IPS-18a (cell line): ENCODE results near the gene MCOLN1.
"Not testable (repeated sequence)": the region's sequence is repeated elsewhere in the genome, so short reads cannot be mapped to it uniquely, and the experiment has no call there.

Experiments
- H3K27ac ChIP-seq: one replicate; pipeline ENCODE4 v1.5.1; 2013; ENCODE audit warnings: low read length
- H3K27me3 ChIP-seq: one replicate; pipeline ENCODE4 v1.6.1; 2013; ENCODE audit warnings: mild to moderate bottlenecking, low read length; ENCODE audit not compliant: control insufficient read depth, insufficient read depth
- H3K36me3 ChIP-seq: one replicate; pipeline ENCODE4 v1.6.1; 2013; ENCODE audit warnings: low read depth, low read length; ENCODE audit not compliant: control insufficient read depth
- H3K4me1 ChIP-seq: one replicate; pipeline ENCODE4 v1.6.1; 2013; ENCODE audit warnings: low read depth, low read length; ENCODE audit not compliant: control insufficient read depth
- H3K4me3 ChIP-seq: one replicate; pipeline ENCODE4 v1.5.1; 2013; ENCODE audit warnings: low read length
- H3K9ac ChIP-seq: one replicate; pipeline ENCODE4 v1.6.1; 2013; ENCODE audit warnings: mild to moderate bottlenecking, low read length, moderate library complexity
- H3K9me3 ChIP-seq: one replicate; pipeline ENCODE4 v1.6.1; 2013; ENCODE audit warnings: low read depth, low read length; ENCODE audit not compliant: control insufficient read depth

Gene MCOLN1

DNA sequence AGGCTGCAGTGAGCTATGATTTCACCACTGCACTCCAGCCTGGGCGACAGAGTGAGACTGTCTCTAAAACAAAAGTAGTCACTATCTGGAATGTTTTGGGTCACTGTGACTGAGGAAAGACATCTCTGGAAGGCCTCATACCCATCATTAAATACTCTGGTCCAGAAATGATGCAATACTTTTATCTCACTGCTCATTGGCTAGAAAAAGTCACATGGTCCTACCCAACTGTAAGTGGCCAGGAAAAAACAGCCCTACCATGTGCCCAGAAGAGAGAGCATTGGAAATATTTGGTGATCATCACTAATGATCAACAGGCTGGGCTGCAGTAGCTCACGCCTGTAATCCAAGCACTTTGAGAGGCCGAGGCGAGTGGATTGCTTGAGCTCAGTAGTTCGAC lies 42.9 kb downstream of the MCOLN1 start:
- Histone ChIP-seq H3K36me3 (no peaks in the 10 kb centered on the region), H3K4me3 (no peak overlapping the region), H3K9ac (no peak overlapping the region), H3K9me3 (no peaks in the 10 kb centered on the region), H3K27ac (no peak overlapping the region), H3K27me3 (no peaks in the 10 kb centered on the region), H3K4me1 (no peaks in the 10 kb centered on the region)

- Histone ChIP-seq H3K27me3 (no peaks in the 10 kb centered on the region), H3K9me3 (no peaks in the 10 kb centered on the region), H3K9ac (no peak overlapping the region), H3K27ac (no peak overlapping the region), H3K4me1 (no peaks in the 10 kb centered on the region), H3K4me3 (no peak overlapping the region), H3K36me3 (no peaks in the 10 kb centered on the region)
These were observed 48.3 kb downstream of the MCOLN1 start for GRCh38 chr19:7570761-7571160.

- H3K9ac ChIP-seq = no peak overlapping the region
- no peaks in the 10 kb centered on the region for H3K4me1 ChIP-seq
- H3K9me3 ChIP-seq = no peaks in the 10 kb centered on the region
- H3K36me3 ChIP-seq = no peaks in the 10 kb centered on the region
- H3K27ac ChIP-seq = no peak overlapping the region
- H3K4me3 ChIP-seq = no peak overlapping the region
- peaks cover 5% of the 10 kb centered on the region for H3K27me3 ChIP-seq
These were observed 53.1 kb downstream of the MCOLN1 start for GRCh38 chr19:7575434-7576040.

GRCh38 chr19:7577422-7577821 lies 55.0 kb downstream of the MCOLN1 start:
- not testable (repeated sequence) for H3K27ac ChIP-seq

GRCh38 chr19:7578127-7578526 lies 55.7 kb downstream of the MCOLN1 start:
- no peak overlapping the region for H3K27ac ChIP-seq
- H3K27me3 ChIP-seq = peaks cover 5% of the 10 kb centered on the region
- no peak overlapping the region for H3K4me3 ChIP-seq
- no peaks in the 10 kb centered on the region for H3K9me3 ChIP-seq
- H3K4me1 ChIP-seq = no peaks in the 10 kb centered on the region
- no peaks in the 10 kb centered on the region for H3K36me3 ChIP-seq
- H3K9ac ChIP-seq = no peak overlapping the region

More at GRCh38 chr19:7577422-7577821, 55.0 kb downstream of the MCOLN1 start:
- not testable (repeated sequence) for H3K4me1 ChIP-seq, H3K27me3 ChIP-seq, H3K36me3 ChIP-seq, H3K4me3 ChIP-seq, H3K9ac ChIP-seq, H3K9me3 ChIP-seq

- Histone ChIP-seq H3K4me1 (no peaks in the 10 kb centered on the region), H3K27ac (no peak overlapping the region), H3K27me3 (peaks cover 5% of the 10 kb centered on the region), H3K4me3 (no peak overlapping the region), H3K9me3 (no peaks in the 10 kb centered on the region), H3K36me3 (no peaks in the 10 kb centered on the region), H3K9ac (no peak overlapping the region)
These were observed 56.8 kb downstream of the MCOLN1 start for GRCh38 chr19:7579182-7579581.

- no peaks in the 10 kb centered on the region for H3K27me3 ChIP-seq
- no peak overlapping the region for H3K27ac ChIP-seq
- H3K9me3 ChIP-seq = no peaks in the 10 kb centered on the region
- H3K36me3 ChIP-seq = no peaks in the 10 kb centered on the region
- H3K4me1 ChIP-seq = no peaks in the 10 kb centered on the region
- no peak overlapping the region for H3K4me3 ChIP-seq
- no peak overlapping the region for H3K9ac ChIP-seq
These were observed 60.0 kb downstream of the MCOLN1 start for GRCh38 chr19:7582446-7582845.
